Smooth muscle cell (in vitro differentiated cells): ENCODE results near the gene NQO2. TPM values are rescaled to one million over a fixed set of nuclear protein-coding genes. Genes with fewer than 3 reads are reported as not detected.
"Not testable (repeated sequence)": the region's sequence is repeated elsewhere in the genome, so short reads cannot be mapped to it uniquely, and the experiment has no call there.

ENCODE experiments used
- DNase-seq: peaks from one replicate; lab custom pipeline; 2025; ENCODE audit not compliant: unreplicated experiment; lab: John Stamatoyannopoulos, UW
- H2AFZ ChIP-seq: fragments of 200-600 bp; sonication (generic); 2 replicates; pipeline ENCODE4 v1.6.0; 2016; ENCODE audit warnings: antibody characterized with exemption, low read depth, mild to moderate bottlenecking
- H3F3A ChIP-seq: fragments of 200-600 bp; sonication (generic); 2 replicates; pipeline ENCODE4 v1.6.0; 2017; ENCODE audit warnings: antibody characterized with exemption, low read depth
- H3K27ac ChIP-seq: fragments of 200-600 bp; sonication (generic); 2 replicates; pipeline ENCODE4 v1.5.1; 2016; ENCODE audit warnings: low read depth, mild to moderate bottlenecking
- H3K27me3 ChIP-seq: fragments of 200-600 bp; sonication (generic); 2 replicates; pipeline ENCODE4 v1.6.1; 2016; ENCODE audit warnings: low read depth, mild to moderate bottlenecking
- H3K36me3 ChIP-seq: fragments of 200-600 bp; sonication (generic); 2 replicates; pipeline ENCODE4 v1.5.1; 2016; ENCODE audit warnings: low read depth
- H3K4me1 ChIP-seq: fragments of 200-600 bp; sonication (generic); 2 replicates; pipeline ENCODE4 v1.5.1; 2016; ENCODE audit warnings: low read depth
- H3K4me2 ChIP-seq: fragments of 200-600 bp; sonication (generic); 2 replicates; pipeline ENCODE4 v1.6.0; 2016; ENCODE audit warnings: mild to moderate bottlenecking
- H3K4me3 ChIP-seq: fragments of 200-600 bp; sonication (generic); 2 replicates; pipeline ENCODE4 v1.5.1; 2016; ENCODE audit warnings: mild to moderate bottlenecking
- H3K79me2 ChIP-seq: fragments of 200-600 bp; sonication (generic); 2 replicates; pipeline ENCODE4 v1.6.0; 2016; ENCODE audit warnings: low read depth, mild to moderate bottlenecking
- H3K9ac ChIP-seq: fragments of 200-600 bp; sonication (generic); 2 replicates; pipeline ENCODE4 v1.6.0; 2016; ENCODE audit warnings: low read depth
- H3K9me3 ChIP-seq: fragments of 200-600 bp; sonication (generic); replicated peaks from 2 replicates; pipeline ENCODE4 v1.5.1; 2016; ENCODE audit warnings: low read depth
- H4K20me1 ChIP-seq: fragments of 200-600 bp; sonication (generic); 2 replicates; pipeline ENCODE4 v1.6.0; 2016; ENCODE audit warnings: low read depth
- WGBS: methylation state at CpG from one replicate; pipeline ENCODE4 v1.1.7; 2016; ENCODE audit warnings: low lambda C conversion rate; 5-methylcytosine and 5-hydroxymethylcytosine counted together
- polyA plus RNA-seq: library from polyadenylated mRNA; unstranded; fragments of >200 nt; fragmentation: Nextera tagmentation; extraction: Ambion mirVana; gene quantifications from 2 replicates; pipeline ENCODE4 v1.2.1, GENCODE V29; 2016
- total RNA-seq: library from RNA; depleted of rRNA; stranded (reverse); fragments of >200 nt; gene quantifications from 2 replicates; pipeline ENCODE4 v1.2.3, GENCODE V29; 2014
- TF ChIP-seq, protein P1 (sequence below): fragments of 200-600 bp; sonication (generic); IDR thresholded peaks from 2 replicates; pipeline ENCODE4 v1.5.1; 2017; ENCODE audit warnings: borderline replicate concordance, mild to moderate bottlenecking, antibody characterized with exemption; ENCODE audit not compliant: insufficient read depth, poor library complexity, severe bottlenecking

The NQO2 gene
- total and polyA plus RNA-seq, 2 experiments from 2014 or later = 12.9 to 49.0 TPM

DNA sequence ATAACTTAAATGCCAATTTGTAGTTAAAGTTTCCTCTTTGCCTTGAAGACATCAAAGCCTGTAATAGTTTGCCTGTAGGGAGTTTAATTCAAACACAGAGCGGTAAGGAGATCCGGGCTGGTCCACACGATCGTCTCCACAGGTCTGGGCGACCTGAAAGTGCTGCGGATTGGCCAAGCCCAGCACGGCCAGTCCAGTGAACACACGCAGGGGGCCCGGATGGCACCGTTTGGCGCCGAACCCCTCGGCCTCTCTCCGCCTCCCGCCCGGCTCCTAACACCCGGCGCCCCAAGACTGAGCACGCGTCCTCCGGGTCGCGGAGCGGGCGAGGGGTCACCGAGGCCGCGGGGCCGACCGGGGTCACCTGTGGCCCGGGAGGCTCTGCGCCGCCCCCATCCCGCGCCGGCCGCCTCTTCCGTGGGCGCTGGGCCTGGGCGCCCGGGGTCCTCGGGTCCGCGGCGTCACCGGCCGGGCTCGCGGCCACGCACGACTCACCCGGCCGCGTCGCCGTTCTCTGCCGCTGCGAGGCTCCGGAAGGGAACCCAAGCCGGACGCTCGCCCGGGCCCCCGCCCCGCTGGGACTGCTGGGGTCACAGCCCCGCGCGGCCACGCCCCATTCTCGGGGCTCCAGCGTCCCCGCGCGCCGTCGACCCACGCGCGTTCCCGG, 28.8 kb upstream of the NQO2 start:
- Histone ChIP-seq H3K27ac (peak overlapping the region; percentile 88), H3K9me3 (no peaks in the 10 kb centered on the region), H3K9ac (peak overlapping the region; percentile 73), H4K20me1 (peaks cover 9% of the 10 kb centered on the region), H3F3A (peaks cover 23% of the 10 kb centered on the region), H3K4me1 (peaks cover 21% of the 10 kb centered on the region), H3K4me3 (peak overlapping the region; percentile 90), H3K27me3 (no peaks in the 10 kb centered on the region), H3K36me3 (no peaks in the 10 kb centered on the region), H3K4me2 (peak overlapping the region; percentile 86), H3K79me2 (peaks cover 21% of the 10 kb centered on the region), H2AFZ (peak overlapping the region; percentile 92)
- peak; percentile 67 for DNase-seq
- WGBS = under 1% methylated on average over 73 of the region's 80 CpGs
- TF ChIP-seq, protein P1, sequence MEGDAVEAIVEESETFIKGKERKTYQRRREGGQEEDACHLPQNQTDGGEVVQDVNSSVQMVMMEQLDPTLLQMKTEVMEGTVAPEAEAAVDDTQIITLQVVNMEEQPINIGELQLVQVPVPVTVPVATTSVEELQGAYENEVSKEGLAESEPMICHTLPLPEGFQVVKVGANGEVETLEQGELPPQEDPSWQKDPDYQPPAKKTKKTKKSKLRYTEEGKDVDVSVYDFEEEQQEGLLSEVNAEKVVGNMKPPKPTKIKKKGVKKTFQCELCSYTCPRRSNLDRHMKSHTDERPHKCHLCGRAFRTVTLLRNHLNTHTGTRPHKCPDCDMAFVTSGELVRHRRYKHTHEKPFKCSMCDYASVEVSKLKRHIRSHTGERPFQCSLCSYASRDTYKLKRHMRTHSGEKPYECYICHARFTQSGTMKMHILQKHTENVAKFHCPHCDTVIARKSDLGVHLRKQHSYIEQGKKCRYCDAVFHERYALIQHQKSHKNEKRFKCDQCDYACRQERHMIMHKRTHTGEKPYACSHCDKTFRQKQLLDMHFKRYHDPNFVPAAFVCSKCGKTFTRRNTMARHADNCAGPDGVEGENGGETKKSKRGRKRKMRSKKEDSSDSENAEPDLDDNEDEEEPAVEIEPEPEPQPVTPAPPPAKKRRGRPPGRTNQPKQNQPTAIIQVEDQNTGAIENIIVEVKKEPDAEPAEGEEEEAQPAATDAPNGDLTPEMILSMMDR = no peak

DNA sequence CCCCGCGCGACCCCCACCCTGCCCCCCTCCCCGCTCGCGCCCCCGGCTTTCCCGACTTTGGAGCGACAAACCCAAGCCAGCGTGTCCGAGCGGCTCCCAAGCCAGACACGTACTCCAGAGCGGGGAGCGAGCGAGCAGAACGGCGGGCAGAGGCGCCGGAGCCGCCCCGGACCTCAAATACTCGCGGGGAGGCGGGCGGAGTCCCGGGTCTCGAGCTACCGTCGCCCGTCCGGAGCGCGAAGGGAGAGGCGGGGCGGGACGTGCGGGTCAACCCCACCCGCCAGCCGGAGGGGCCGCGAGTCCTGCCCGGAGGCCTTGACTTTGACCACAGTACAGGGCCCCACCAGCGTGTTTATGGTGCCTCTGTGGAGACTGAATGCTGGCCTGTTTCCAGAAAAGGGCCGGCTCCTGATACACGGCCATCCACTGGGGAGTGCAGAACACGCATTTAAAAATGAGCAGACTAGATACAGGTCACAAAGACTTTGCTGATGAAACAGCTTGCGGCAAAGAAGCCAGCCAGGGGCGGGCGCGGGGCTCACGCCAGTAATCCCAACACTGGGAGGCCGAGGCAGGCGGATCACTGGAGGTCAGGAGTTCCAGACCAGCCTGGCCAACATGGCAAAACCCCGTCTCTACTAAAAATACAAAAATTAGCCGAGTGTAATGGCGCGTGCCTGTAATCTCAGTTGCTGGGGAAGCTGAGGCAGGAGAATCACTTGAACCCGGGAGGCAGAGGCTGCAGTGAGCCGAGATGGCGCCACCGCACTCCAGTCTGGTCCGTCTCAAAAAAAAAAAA, 28.1 kb upstream of the NQO2 start, which contains the start of gene SERPINB6:
Gene SERPINB6 (minus strand): TSS at position 148 of the 799 bp plus-strand sequence. CDS start 12,235 bp downstream, outside the sequence.
- Histone ChIP-seq H3K27ac (peak within 1 kb of the TSS; percentile 88), H3K9me3 (no peaks in the 10 kb centered on the region), H3K36me3 (no peaks in the 10 kb centered on the region), H3K4me3 (peak within 1 kb of the TSS; percentile 90), H3K79me2 (peaks cover 14% of the 10 kb centered on the region), H3K9ac (peak within 1 kb of the TSS; percentile 73), H3K27me3 (no peaks in the 10 kb centered on the region), H3F3A (peaks cover 23% of the 10 kb centered on the region), H2AFZ (peak within 1 kb of the TSS; percentile 92), H3K4me1 (peaks cover 21% of the 10 kb centered on the region), H4K20me1 (peaks cover 8% of the 10 kb centered on the region), H3K4me2 (peak within 1 kb of the TSS; percentile 86)
- TF ChIP-seq, protein P1 = no peak
- 12% methylated on average over 36 of the region's 63 CpGs for WGBS
- peak; percentile 67 for DNase-seq

DNA sequence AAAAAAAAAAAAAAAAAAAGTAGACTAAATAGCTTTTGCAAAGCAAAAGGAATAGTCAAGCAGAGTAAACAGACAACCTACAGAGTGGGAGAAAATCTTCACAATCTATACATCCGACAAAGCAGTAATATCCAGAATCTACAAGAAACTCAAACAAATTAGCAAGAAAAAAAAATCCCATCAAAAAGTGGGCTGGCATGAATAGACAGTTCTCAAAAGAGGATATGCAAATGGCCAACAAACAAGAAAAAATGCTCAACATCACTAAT, 27.5 kb upstream of the NQO2 start:
- H3K27me3 ChIP-seq, H3K36me3 ChIP-seq, H4K20me1 ChIP-seq, DNase-seq, H3K79me2 ChIP-seq, H3K9me3 ChIP-seq: not testable (repeated sequence)
- Histone ChIP-seq H3K27ac (peak overlapping the region; percentile 88), H3K4me1 (peaks cover 21% of the 10 kb centered on the region), H3K4me2 (peak overlapping the region; percentile 86), H3K9ac (peak overlapping the region; percentile 73), H3K4me3 (peak overlapping the region; percentile 90), H2AFZ (peak overlapping the region; percentile 92), H3F3A (peaks cover 23% of the 10 kb centered on the region)
- WGBS = 59% methylated on average over 1 of the region's 1 CpG

DNA sequence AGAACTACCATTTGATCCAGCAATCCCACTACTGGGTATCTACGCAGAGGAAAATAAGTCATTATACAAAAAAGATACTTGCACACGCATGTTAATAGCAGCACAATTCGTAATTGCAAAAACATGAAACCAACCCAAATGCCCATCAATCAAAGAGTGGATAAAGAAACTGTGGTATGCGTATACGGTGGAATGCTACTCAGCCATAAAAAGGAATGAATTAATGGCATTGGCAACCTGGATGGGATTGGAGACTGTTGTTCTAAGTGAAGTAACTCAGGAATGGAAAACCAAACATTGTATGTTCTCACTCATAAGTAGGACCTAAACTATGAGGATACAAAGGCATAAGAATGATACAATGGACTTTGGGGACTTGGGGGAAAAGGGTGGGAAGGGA, 27.0 kb upstream of the NQO2 start:
- not testable (repeated sequence) for H3K9ac ChIP-seq, H3K27me3 ChIP-seq, H3K9me3 ChIP-seq, H3K79me2 ChIP-seq, H4K20me1 ChIP-seq, H3K27ac ChIP-seq, H3K36me3 ChIP-seq, DNase-seq
- 95% methylated on average over 5 of the region's 5 CpGs for WGBS
- Histone ChIP-seq H3K4me2 (peak overlapping the region; percentile 86), H3F3A (peaks cover 23% of the 10 kb centered on the region), H2AFZ (peak overlapping the region; percentile 92), H3K4me3 (peak overlapping the region; percentile 90), H3K4me1 (peaks cover 21% of the 10 kb centered on the region)

DNA sequence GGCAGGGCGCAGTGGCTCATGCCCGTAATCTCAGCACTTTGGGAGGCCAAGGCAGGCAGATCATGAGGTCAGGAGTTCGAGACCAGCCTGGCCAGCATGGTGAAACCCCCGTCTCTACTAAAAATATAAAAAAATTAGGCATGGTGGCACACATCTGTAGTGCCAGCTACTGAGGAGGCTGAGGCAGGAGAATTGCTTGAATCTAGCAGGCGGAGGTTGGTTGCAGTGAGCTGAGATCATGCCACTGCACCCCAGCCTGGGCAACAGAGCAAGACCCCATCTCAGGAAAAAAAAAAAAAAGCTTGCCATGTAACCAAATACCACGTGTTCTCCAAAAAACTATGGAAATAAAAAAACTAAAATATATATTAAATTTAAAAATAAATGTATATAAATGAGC, 26.5 kb upstream of the NQO2 start:
- H3F3A ChIP-seq = peaks cover 26% of the 10 kb centered on the region
- H2AFZ ChIP-seq, H3K9ac ChIP-seq: not testable (repeated sequence)

More for the DNA sequence above, 26.5 kb upstream of the NQO2 start:
- not testable (repeated sequence) for H3K36me3 ChIP-seq, H3K4me3 ChIP-seq, H3K9me3 ChIP-seq, H4K20me1 ChIP-seq, H3K27me3 ChIP-seq, DNase-seq, H3K27ac ChIP-seq, H3K79me2 ChIP-seq, H3K4me2 ChIP-seq
- H3K4me1 ChIP-seq = peaks cover 21% of the 10 kb centered on the region
- 99% methylated on average over 6 of the region's 6 CpGs for WGBS
